ENCODE results near the gene DMRTB1. TPM values are rescaled to one million over a fixed set of nuclear protein-coding genes. Genes with fewer than 3 reads are reported as not detected.

Gene DMRTB1
- polyA plus RNA-seq, 3 donors from 2014 or later, result not detected

- Mint-ChIP-seq H3K36me3 (no peaks in the 10 kb centered on the region), H3K9me3 (no peaks in the 10 kb centered on the region), H3K4me1 (no peaks in the 10 kb centered on the region), H3K27me3 (ENCODE audit: low read depth in 3 of 3) (peaks cover 2 to 7% (median 2%) of the 10 kb centered on the region in 3 donors), H3K4me3 (no peak overlapping the region), H3K27ac (no peak overlapping the region)
- DNase-seq, result no peak
These were observed 13.1 kb upstream of the DMRTB1 start for GRCh38 chr1:53446051-53446450.

DNA sequence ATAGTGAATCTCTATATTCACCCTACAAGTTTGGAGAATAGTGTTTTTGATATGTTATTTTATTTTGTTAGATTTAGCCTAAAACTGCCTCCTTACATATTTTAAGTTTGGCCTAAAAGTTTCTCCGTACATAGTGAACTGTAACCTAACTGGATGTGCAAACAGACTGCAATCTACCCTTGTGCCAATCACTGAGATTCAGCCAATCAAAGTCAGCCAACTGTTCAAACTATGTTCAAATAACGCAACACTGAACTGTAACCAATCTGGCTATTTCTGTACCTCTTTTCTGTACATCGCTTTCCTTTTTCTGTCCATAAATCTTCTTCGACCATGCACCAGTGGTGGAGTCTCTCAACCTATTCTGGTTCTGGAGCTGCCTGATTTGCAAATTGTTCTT is 11.8 kb upstream of the DMRTB1 start:
- Mint-ChIP-seq H3K36me3 (no peaks in the 10 kb centered on the region), H3K27ac (no peak overlapping the region), H3K9me3 (no peaks in the 10 kb centered on the region), H3K27me3 (ENCODE audit: low read depth in 3 of 3) (peaks cover 2 to 7% (median 4%) of the 10 kb centered on the region in 3 donors), H3K4me1 (no peaks in the 10 kb centered on the region), H3K4me3 (no peak overlapping the region)
- no peak for DNase-seq

- Mint-ChIP-seq H3K9me3 (no peaks in the 10 kb centered on the region), H3K27ac (no peak overlapping the region), H3K4me1 (no peaks in the 10 kb centered on the region), H3K36me3 (no peaks in the 10 kb centered on the region), H3K27me3 (ENCODE audit: low read depth in 3 of 3) (peaks cover 2 to 7% (median 4%) of the 10 kb centered on the region in 3 donors), H3K4me3 (no peak overlapping the region)
- DNase-seq, result no peak
These were observed 10.9 kb upstream of the DMRTB1 start for GRCh38 chr1:53448241-53448841.

- no peak overlapping the region for H3K27ac Mint-ChIP-seq
- H3K36me3 Mint-ChIP-seq, result no peaks in the 10 kb centered on the region
- H3K4me1 Mint-ChIP-seq, result no peaks in the 10 kb centered on the region
- DNase-seq, result no peak
- no peaks in the 10 kb centered on the region for H3K9me3 Mint-ChIP-seq
- peaks cover 2 to 7% (median 4%) of the 10 kb centered on the region in 3 donors for H3K27me3 Mint-ChIP-seq (ENCODE audit: low read depth in 3 of 3)
- H3K4me3 Mint-ChIP-seq, result no peak overlapping the region
These were observed 10.2 kb upstream of the DMRTB1 start for GRCh38 chr1:53449021-53449420.

- no peaks in the 10 kb centered on the region for H3K36me3 Mint-ChIP-seq
- H3K27ac Mint-ChIP-seq, result no peak overlapping the region
- no peaks in the 10 kb centered on the region for H3K4me1 Mint-ChIP-seq
- DNase-seq, result no peak
- peaks cover 2 to 7% (median 4%) of the 10 kb centered on the region in 3 donors for H3K27me3 Mint-ChIP-seq (ENCODE audit: low read depth in 3 of 3)
- H3K4me3 Mint-ChIP-seq, result no peak overlapping the region
- H3K9me3 Mint-ChIP-seq, result no peaks in the 10 kb centered on the region
These were observed 9.5 kb upstream of the DMRTB1 start for GRCh38 chr1:53449693-53450092.

- H3K27ac Mint-ChIP-seq, result no peak overlapping the region
- no peak for DNase-seq
- H3K9me3 Mint-ChIP-seq, result no peaks in the 10 kb centered on the region
- H3K27me3 Mint-ChIP-seq (ENCODE audit: low read depth in 3 of 3), result peaks cover 2 to 7% (median 4%) of the 10 kb centered on the region in 3 donors
- no peaks in the 10 kb centered on the region for H3K4me1 Mint-ChIP-seq
- H3K4me3 Mint-ChIP-seq, result no peak overlapping the region
- no peaks in the 10 kb centered on the region for H3K36me3 Mint-ChIP-seq
These were observed 9.0 kb upstream of the DMRTB1 start for GRCh38 chr1:53450225-53450624.

DNA sequence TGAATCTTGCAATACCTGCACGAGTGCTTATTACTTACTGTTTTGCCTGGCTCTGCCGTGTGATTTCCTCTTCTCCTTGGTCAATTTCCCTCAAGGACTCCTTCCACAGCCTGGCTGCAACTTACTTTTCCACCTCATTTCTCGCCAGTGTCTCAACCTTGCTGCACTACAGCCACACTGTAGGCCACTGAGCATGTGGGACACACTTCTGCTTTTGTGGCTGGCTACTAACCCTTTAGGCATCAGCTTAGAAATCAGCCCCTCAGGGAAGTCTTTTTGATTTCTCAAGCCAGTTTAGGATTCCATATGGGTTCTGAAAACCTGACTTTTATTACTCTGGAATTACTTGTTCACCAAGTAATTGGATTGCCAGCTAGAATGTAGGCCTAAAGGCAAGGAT is 5.2 kb upstream of the DMRTB1 start:
- no peaks in the 10 kb centered on the region for H3K36me3 Mint-ChIP-seq
- no peaks in the 10 kb centered on the region for H3K9me3 Mint-ChIP-seq
- no peak overlapping the region for H3K27ac Mint-ChIP-seq
- H3K27me3 Mint-ChIP-seq (ENCODE audit: low read depth in 3 of 3), result peaks cover 0 to 3% (median 2%) of the 10 kb centered on the region in 3 donors
- DNase-seq, result no peak
- no peaks in the 10 kb centered on the region for H3K4me1 Mint-ChIP-seq
- H3K4me3 Mint-ChIP-seq, result no peak overlapping the region

DNA sequence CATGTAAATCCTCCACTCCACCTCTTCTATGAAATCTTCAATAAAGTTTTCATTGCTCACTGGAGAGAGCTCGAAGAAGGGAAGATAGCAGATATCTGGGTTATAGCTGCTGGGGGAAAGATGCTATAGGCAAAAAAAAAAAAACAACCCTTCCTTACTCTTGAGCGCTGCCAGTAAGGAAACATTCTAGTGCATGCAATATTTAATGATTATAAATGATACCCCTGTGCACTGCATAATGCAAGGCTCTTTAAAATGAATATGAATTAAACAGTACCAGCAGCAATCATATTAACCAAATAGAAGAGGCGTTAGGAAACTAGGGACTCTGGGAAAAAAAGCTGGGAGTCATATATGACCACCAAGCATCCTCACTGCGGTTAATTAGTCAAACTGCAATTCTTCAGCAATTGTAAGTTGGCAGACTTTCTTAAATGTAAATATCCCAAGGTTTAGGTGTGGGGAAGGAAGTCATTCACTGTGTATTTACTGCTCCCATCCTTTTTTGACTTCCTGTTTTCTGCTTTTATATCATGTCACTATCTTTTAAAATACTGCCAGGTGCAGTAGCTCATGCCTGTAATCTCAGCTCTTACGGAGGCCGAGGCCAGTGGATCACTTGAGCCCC is 3.7 kb upstream of the DMRTB1 start:
- Mint-ChIP-seq H3K27ac (no peak overlapping the region), H3K9me3 (no peaks in the 10 kb centered on the region), H3K27me3 (ENCODE audit: low read depth in 3 of 3) (peaks cover 0 to 2% (median 2%) of the 10 kb centered on the region in 3 donors), H3K36me3 (no peaks in the 10 kb centered on the region), H3K4me1 (no peaks in the 10 kb centered on the region), H3K4me3 (no peak overlapping the region)
- no peak for DNase-seq

GRCh38 chr1:53458634-53459033 is 565 bp upstream of the DMRTB1 start:
- Mint-ChIP-seq H3K36me3 (no peaks in the 10 kb centered on the region), H3K27me3 (ENCODE audit: low read depth in 3 of 3) (peaks cover 0 to 2% (median 1%) of the 10 kb centered on the region in 3 donors), H3K4me1 (no peaks in the 10 kb centered on the region), H3K27ac (no peak overlapping the region), H3K9me3 (no peaks in the 10 kb centered on the region), H3K4me3 (no peak overlapping the region)
- DNase-seq, result no peak

- DNase-seq, result no peak
- no peaks in the 10 kb centered on the region for H3K9me3 Mint-ChIP-seq
- H3K27ac Mint-ChIP-seq, result no peak overlapping the region
- no peak overlapping the region for H3K4me3 Mint-ChIP-seq
- H3K36me3 Mint-ChIP-seq, result no peaks in the 10 kb centered on the region
- peaks cover 0 to 5% of the 10 kb centered on the region in 2 donors for H3K4me1 Mint-ChIP-seq
- peaks cover 0 to 2% (median 1%) of the 10 kb centered on the region in 3 donors for H3K27me3 Mint-ChIP-seq (ENCODE audit: low read depth in 3 of 3)
These were observed 1.0 kb downstream of the DMRTB1 start for GRCh38 chr1:53460211-53460634.

DNA sequence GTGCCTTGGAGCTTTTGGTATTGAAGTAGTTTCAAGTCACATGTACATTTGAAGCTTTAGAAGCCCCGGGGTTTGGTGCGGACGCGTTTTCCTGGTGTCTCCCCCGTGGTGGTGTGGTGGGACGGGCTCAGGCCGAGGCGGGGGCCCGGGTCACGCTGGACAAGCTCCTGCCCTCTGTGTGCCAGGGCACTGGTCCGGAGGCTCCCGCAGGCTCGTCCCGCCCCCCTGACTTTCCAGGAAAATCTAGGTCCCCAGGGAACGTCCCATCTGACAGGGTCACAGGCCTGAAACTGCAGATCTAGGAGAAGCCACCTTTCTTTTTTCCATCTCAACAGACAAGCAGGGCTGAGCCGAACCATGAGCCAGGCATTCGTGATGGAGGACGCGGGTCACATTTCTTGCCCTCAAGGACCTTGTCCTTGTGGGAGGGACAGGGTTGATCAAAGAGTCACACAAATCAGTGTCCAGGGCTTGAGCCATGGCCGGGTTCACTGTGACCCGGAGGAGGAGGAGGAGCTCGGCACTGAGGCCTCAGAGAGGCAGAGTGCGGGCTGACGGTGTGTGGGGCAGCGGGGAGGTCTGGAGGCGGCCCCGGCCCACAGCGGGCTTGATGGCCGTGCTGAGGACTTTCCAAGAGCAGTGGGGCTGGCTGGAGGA is 1.6 kb downstream of the DMRTB1 start:
- Mint-ChIP-seq H3K27me3 (ENCODE audit: low read depth in 3 of 3) (peaks cover 0 to 2% (median 1%) of the 10 kb centered on the region in 3 donors), H3K36me3 (no peaks in the 10 kb centered on the region), H3K4me1 (peaks cover 0 to 10% of the 10 kb centered on the region in 2 donors), H3K9me3 (no peaks in the 10 kb centered on the region), H3K4me3 (no peak overlapping the region), H3K27ac (no peak overlapping the region)
- no peak for DNase-seq

DNA sequence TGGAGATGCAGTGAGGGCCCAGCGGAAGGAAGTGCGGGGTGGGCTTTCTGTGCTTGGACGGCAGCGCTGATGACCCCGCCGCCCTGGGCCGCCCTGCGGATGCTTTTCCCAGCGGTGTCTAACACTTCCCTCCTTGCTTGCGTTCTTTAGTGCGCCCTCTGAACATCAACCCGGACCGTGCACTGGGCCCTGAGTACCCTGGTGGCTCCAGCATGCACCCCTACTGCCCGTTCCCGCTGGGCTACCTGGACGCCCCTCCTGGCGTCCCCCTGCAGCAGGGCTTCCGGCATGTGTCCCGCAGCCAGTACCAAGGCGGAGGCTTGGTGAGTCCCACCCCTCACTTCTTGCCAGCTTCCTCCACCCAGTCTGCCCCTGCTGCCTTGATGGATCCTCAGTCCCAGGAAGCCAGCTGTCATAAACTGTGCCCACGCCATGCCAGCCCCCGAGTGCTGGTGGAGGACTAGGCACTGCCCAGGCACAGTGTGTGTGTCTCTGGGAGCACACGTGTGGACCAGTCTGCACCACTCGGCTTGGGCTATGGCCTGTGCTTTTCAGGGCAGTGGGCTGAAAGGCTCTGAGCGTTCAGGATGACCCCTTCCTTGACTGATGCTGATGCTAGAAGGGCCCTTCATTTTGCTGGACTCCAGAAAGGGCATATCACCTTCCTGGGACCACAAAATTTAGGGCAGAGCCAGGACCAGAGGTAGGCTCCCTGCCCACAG is 2.3 kb downstream of the DMRTB1 start:
- Mint-ChIP-seq H3K4me1 (peaks cover 0 to 10% of the 10 kb centered on the region in 2 donors), H3K27me3 (ENCODE audit: low read depth in 3 of 3) (peaks cover 0 to 2% (median 1%) of the 10 kb centered on the region in 3 donors), H3K9me3 (no peaks in the 10 kb centered on the region), H3K4me3 (no peak overlapping the region), H3K36me3 (no peaks in the 10 kb centered on the region), H3K27ac (no peak overlapping the region)
- no peak for DNase-seq

DNA sequence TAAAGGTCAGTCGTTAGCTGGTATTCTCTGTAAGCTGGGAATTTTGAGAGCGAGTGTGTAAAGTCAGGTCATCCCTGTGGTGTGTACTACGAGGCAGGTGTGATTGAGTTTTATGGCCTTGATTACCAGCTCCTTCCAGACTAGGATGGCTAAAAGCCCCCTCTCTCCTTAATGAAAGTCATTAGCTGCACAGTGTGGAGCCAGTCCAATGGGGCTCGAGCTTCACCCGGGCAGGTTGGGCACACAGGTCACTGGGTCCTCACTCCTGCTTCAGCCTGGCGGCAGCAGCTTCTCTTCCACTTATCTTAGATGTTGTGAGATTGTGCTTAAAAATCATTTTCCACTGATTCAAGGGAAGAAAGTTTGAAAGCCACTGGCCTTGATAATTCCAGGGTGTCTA is 3.0 kb downstream of the DMRTB1 start:
- Mint-ChIP-seq H3K27me3 (ENCODE audit: low read depth in 3 of 3) (peaks cover 0 to 2% (median 1%) of the 10 kb centered on the region in 3 donors), H3K36me3 (no peaks in the 10 kb centered on the region), H3K27ac (no peak overlapping the region), H3K9me3 (no peaks in the 10 kb centered on the region), H3K4me1 (peaks cover 0 to 10% of the 10 kb centered on the region in 2 donors), H3K4me3 (no peak overlapping the region)
- DNase-seq, result no peak
